ENCODE measurements around the gene MBD5. TPM values are rescaled to one million over a fixed set of nuclear protein-coding genes. Genes with fewer than 3 reads are reported as not detected.

MBD5 gene
- total RNA-seq, 1 experiment from 2014 or later, result 8.5 TPM

DNA sequence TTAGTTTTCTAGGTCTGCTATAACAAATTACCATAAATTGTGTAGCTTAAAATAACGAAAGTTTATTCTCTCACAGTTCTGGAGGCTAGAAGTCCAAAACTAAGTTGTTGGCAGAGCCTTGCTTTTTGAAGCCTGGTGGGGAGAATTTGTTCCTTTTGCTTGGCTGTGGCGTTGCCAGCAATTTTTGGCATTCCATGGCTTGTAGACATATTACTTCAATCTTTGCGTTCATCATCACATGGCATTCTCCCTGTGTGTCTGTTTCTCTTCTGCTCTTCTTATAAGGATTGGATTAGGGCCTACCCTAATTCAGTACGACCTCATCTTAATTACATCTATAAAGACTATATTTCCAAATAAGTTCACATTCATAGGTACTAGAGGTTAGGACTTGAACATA is 217.7 kb downstream of the MBD5 start:
- no peaks in the 10 kb centered on the region for H3K27me3 ChIP-seq (ENCODE audit: low read length)
- no peaks in the 10 kb centered on the region for H4K20me1 ChIP-seq (ENCODE audit: low read length)
- H3K4me3 ChIP-seq (ENCODE audit: low read length), result no peak overlapping the region
- H3K4me2 ChIP-seq (ENCODE audit: low read length), result no peak overlapping the region
- H3K9ac ChIP-seq (ENCODE audit: low read length), result no peak overlapping the region
- H3K27ac ChIP-seq (ENCODE audit: low read length), result no peak overlapping the region
- peaks cover 10% of the 10 kb centered on the region; the same call in 1 of the 2 replicates for H3K36me3 ChIP-seq (ENCODE audit: low read depth, low read length)
- no peaks in the 10 kb centered on the region for H3K9me3 ChIP-seq (ENCODE audit: low read length)
- no peak for ATAC-seq
- DNase-seq, result no peak
- intact Hi-C loops (cut with micrococcal nuclease), result no loop called here
- H3K79me2 ChIP-seq (ENCODE audit: low read length), result no peaks in the 10 kb centered on the region
- CTCF ChIA-PET, result no interaction called here
- BruUV-seq (replicated peaks), result no TSS peak
- H3K9me2 ChIP-seq (replicated peaks; ENCODE audit: low read length), result no peaks in the 10 kb centered on the region
- no peaks in the 10 kb centered on the region; the same call in 1 of the 2 replicates for H3K4me1 ChIP-seq (ENCODE audit: insufficient read depth, low read length)
- no peaks in the 10 kb centered on the region for H3F3A ChIP-seq (ENCODE audit: low read length, unreplicated experiment)
- no peak overlapping the region for H2AFZ ChIP-seq (ENCODE audit: low read length)
- POLR2A ChIA-PET (ENCODE audit: unreplicated experiment), result no interaction called here
- TF ChIP-seq EZH2phosphoT487 (IDR thresholded peaks at IDR 0.05; ENCODE audit: borderline replicate concordance, low read length), result no peak
- TF ChIP-seq EZH2 (IDR thresholded peaks at IDR 0.05; ENCODE audit: low read length, unreplicated experiment), result no peak
- TF ChIP-seq, protein P1, sequence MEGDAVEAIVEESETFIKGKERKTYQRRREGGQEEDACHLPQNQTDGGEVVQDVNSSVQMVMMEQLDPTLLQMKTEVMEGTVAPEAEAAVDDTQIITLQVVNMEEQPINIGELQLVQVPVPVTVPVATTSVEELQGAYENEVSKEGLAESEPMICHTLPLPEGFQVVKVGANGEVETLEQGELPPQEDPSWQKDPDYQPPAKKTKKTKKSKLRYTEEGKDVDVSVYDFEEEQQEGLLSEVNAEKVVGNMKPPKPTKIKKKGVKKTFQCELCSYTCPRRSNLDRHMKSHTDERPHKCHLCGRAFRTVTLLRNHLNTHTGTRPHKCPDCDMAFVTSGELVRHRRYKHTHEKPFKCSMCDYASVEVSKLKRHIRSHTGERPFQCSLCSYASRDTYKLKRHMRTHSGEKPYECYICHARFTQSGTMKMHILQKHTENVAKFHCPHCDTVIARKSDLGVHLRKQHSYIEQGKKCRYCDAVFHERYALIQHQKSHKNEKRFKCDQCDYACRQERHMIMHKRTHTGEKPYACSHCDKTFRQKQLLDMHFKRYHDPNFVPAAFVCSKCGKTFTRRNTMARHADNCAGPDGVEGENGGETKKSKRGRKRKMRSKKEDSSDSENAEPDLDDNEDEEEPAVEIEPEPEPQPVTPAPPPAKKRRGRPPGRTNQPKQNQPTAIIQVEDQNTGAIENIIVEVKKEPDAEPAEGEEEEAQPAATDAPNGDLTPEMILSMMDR (conservative IDR thresholded peaks at IDR 0.05; ENCODE audit: low read depth, low read length), result no peak

DNA sequence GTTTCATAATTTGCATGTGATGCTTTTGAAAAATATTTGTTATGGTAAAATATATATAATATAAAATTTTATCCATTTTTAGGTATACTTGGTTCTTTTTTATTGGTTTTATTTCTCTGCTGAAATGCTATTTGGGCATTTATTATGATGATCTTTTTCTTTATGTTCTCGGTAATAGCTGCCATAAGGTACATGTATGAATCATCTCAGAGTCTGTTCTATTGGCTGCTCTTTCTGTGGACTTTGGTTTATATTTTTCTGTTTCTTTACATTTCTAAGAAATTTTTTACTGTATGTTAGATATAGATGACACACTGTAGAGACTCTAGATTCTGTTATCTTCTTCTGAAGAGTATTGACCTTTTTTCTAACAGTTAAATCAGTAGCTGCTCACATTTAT is 219.9 kb downstream of the MBD5 start:
- no peaks in the 10 kb centered on the region for H3K9me2 ChIP-seq (replicated peaks; ENCODE audit: low read length)
- no peak overlapping the region for H3K4me3 ChIP-seq (ENCODE audit: low read length)
- H3K79me2 ChIP-seq (ENCODE audit: low read length), result no peaks in the 10 kb centered on the region
- TF ChIP-seq EZH2 (IDR thresholded peaks at IDR 0.05; ENCODE audit: low read length, unreplicated experiment), result no peak
- TF ChIP-seq, protein P1 (conservative IDR thresholded peaks at IDR 0.05; ENCODE audit: low read depth, low read length), result no peak
- no peak for TF ChIP-seq EZH2phosphoT487 (IDR thresholded peaks at IDR 0.05; ENCODE audit: borderline replicate concordance, low read length)
- no peak overlapping the region for H2AFZ ChIP-seq (ENCODE audit: low read length)
- ChIA-PET CTCF (no interaction called here), POLR2A (ENCODE audit: unreplicated experiment) (no interaction called here)
- no peaks in the 10 kb centered on the region for H3K9me3 ChIP-seq (ENCODE audit: low read length)
- no peak overlapping the region for H3K4me2 ChIP-seq (ENCODE audit: low read length)
- H3K36me3 ChIP-seq (ENCODE audit: low read depth, low read length), result peaks cover 10% of the 10 kb centered on the region; the same call in 1 of the 2 replicates
- no peak overlapping the region for H3K27ac ChIP-seq (ENCODE audit: low read length)
- ATAC-seq (no peak), DNase-seq (no peak)
- intact Hi-C loops (cut with micrococcal nuclease), result no loop called here
- H4K20me1 ChIP-seq (ENCODE audit: low read length), result no peaks in the 10 kb centered on the region
- no peaks in the 10 kb centered on the region for H3K27me3 ChIP-seq (ENCODE audit: low read length)
- no TSS peak for BruUV-seq (replicated peaks)
- H3K4me1 ChIP-seq (ENCODE audit: insufficient read depth, low read length), result peaks cover 21% of the 10 kb centered on the region
- peaks cover 6% of the 10 kb centered on the region for H3F3A ChIP-seq (ENCODE audit: low read length, unreplicated experiment)
- no peak overlapping the region for H3K9ac ChIP-seq (ENCODE audit: low read length)

DNA sequence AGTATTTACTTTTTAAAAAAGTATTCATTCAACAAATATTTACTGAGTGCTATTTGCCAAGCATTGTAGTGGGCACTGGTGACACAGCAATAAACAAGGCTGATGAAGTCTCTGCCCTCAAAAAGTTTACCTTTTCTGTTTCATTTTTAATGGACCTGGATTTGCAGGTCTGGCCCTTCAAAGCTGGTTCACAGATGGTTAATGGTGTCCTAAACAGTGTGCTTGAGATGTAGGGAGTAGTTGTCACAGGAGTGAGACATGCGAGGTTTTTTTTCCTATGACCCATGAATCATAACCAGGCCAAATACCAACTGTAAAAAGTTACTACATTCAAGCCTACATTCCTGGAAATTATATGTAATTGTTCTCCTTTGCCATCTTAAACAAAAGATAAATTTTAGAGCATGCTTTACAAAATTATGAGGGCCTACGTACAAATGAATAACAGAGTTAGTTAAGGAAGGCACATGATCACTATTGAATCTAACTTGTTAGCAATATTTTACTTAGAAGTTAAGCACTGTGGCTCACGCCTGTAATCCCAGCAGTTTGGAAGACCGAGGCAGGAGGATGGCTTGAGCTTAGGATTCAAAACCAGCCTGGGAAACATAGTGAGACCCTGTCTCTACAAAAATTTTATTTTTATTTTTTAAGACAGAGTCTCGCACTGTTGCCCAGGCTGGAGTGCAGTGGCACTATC is 223.9 kb downstream of the MBD5 start:
- no peak overlapping the region for H3K9ac ChIP-seq (ENCODE audit: low read length)
- H3K27ac ChIP-seq (ENCODE audit: low read length), result peak overlapping the region; percentile 55
- H3K9me3 ChIP-seq (ENCODE audit: low read length), result no peaks in the 10 kb centered on the region
- no peaks in the 10 kb centered on the region for H3K9me2 ChIP-seq (replicated peaks; ENCODE audit: low read length)
- H3F3A ChIP-seq (ENCODE audit: low read length, unreplicated experiment), result peaks cover 6% of the 10 kb centered on the region
- H4K20me1 ChIP-seq (ENCODE audit: low read length), result no peaks in the 10 kb centered on the region
- POLR2A ChIA-PET (ENCODE audit: unreplicated experiment), result no interaction called here
- H3K4me3 ChIP-seq (ENCODE audit: low read length), result 0 out of 2 replicates have a peak overlapping the region, but pooled peaks have one; percentile 7
- no peaks in the 10 kb centered on the region for H3K27me3 ChIP-seq (ENCODE audit: low read length)
- CTCF ChIA-PET, result interaction anchor here (1.2 kb wide), 1 partner anchor 264 kb away, joined by 6 read pairs; no protein-coding TSS in a partner anchor
- no peak overlapping the region for H2AFZ ChIP-seq (ENCODE audit: low read length)
- no peaks in the 10 kb centered on the region for H3K79me2 ChIP-seq (ENCODE audit: low read length)
- no peaks in the 10 kb centered on the region for H3K36me3 ChIP-seq (ENCODE audit: low read depth, low read length)
- peak overlapping the region; percentile 59 for H3K4me2 ChIP-seq (ENCODE audit: low read length)
- intact Hi-C loops (cut with micrococcal nuclease), result no loop called here
- peaks cover 24% of the 10 kb centered on the region for H3K4me1 ChIP-seq (ENCODE audit: insufficient read depth, low read length)
- no TSS peak for BruUV-seq (replicated peaks)
- no peak for TF ChIP-seq EZH2 (IDR thresholded peaks at IDR 0.05; ENCODE audit: low read length, unreplicated experiment)
- TF ChIP-seq EZH2phosphoT487 (IDR thresholded peaks at IDR 0.05; ENCODE audit: borderline replicate concordance, low read length), result no peak
- TF ChIP-seq, protein P1 (conservative IDR thresholded peaks at IDR 0.05; ENCODE audit: low read depth, low read length), result no peak
- peak; percentile 91 for ATAC-seq
- DNase-seq, result peak; percentile 73
